GM12875 (cell line): ENCODE measurements around the gene PDE11A.

Experiments
- H3K4me3 ChIP-seq: one replicate; pipeline ENCODE4 v1.5.1; 2011; ENCODE audit warnings: low read depth, low read length, control low read depth
- TF ChIP-seq, protein P1 (sequence below): IDR thresholded peaks from 2 replicates; pipeline ENCODE4 v1.5.1; 2011; ENCODE audit warnings: low read depth, mild to moderate bottlenecking, control low read depth, inconsistent platforms, low read length, moderate library complexity, borderline replicate concordance; ENCODE audit not compliant: insufficient read depth

PDE11A gene

DNA sequence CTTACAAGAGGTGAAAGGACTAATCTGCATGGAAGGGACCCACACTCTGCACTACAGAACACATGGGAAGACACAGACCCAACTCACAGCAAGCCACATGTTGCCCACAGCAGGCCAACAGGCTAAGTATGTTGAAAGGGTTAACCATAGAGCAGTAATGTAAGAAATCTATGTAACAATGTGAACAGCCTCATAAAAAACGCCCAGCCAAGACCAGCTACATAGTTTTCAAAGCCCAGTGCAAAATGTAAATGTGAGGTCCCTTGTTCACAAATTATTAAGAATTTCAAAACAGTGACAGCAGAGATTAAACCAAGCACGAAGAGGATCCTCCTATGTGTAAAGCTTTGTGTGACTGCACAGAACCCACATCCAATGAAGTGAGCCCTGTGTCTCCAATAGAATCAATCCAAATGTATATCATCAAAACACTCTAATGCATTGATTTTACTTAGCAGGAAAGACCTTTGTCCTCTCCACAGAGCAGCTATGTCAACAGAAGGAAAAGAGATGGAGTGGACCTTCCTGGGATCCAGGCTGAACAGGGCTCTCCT, 469.9 kb downstream of the PDE11A start:
- H3K4me3 ChIP-seq = no peak overlapping the region
- TF ChIP-seq, protein P1, sequence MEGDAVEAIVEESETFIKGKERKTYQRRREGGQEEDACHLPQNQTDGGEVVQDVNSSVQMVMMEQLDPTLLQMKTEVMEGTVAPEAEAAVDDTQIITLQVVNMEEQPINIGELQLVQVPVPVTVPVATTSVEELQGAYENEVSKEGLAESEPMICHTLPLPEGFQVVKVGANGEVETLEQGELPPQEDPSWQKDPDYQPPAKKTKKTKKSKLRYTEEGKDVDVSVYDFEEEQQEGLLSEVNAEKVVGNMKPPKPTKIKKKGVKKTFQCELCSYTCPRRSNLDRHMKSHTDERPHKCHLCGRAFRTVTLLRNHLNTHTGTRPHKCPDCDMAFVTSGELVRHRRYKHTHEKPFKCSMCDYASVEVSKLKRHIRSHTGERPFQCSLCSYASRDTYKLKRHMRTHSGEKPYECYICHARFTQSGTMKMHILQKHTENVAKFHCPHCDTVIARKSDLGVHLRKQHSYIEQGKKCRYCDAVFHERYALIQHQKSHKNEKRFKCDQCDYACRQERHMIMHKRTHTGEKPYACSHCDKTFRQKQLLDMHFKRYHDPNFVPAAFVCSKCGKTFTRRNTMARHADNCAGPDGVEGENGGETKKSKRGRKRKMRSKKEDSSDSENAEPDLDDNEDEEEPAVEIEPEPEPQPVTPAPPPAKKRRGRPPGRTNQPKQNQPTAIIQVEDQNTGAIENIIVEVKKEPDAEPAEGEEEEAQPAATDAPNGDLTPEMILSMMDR = no peak

- TF ChIP-seq, protein P1 = no peak
Measured at GRCh38 chr2:177600917-177601316, 471.7 kb downstream of the PDE11A start.

GRCh38 chr2:177599956-177600355, 472.6 kb downstream of the PDE11A start:
- TF ChIP-seq, protein P1 = no peak
- H3K4me3 ChIP-seq = no peak overlapping the region

More at GRCh38 chr2:177600917-177601316, 471.7 kb downstream of the PDE11A start:
- H3K4me3 ChIP-seq = no peak overlapping the region

DNA sequence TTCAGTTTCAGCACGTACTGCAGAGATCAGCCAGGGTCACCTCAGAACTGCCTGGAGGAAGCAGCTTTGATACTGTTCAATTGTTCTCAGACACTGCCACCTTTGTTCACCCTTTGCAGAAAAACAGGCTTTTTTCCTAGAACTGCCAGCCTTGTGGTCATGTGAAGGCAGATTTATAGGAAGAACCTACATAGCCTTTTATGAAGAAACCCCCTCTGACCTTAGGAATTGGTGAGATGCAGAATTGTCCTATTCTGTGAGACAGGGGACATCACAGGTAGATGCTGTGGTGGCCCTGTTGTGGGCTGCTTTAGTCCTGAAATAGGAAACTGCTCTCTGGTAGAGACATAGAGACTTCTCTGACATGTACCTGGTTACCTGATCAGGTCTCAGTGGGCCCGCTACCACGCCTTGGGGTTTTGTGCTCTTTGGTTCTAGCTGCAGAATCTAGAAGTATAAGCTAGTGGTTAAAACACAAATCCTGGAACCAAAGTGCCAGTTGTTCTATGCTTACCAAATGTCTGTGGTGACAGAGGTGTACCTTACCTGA, 473.4 kb downstream of the PDE11A start:
- no peak overlapping the region for H3K4me3 ChIP-seq

GRCh38 chr2:177598326-177599138, 474.0 kb downstream of the PDE11A start:
- TF ChIP-seq, protein P1 = no peak
- no peak overlapping the region for H3K4me3 ChIP-seq

More for the DNA sequence above, 473.4 kb downstream of the PDE11A start:
- TF ChIP-seq, protein P1 = no peak

- TF ChIP-seq, protein P1 = no peak
- H3K4me3 ChIP-seq = no peak overlapping the region
Measured at GRCh38 chr2:177597759-177598158, 474.8 kb downstream of the PDE11A start.
